Karpas-422 (cell line): ENCODE measurements around the gene RARRES2. TPM values are rescaled to one million over a fixed set of nuclear protein-coding genes. Genes with fewer than 3 reads are reported as not detected.
A peak's percentile ranks its signal among the peaks of the same experiment; 100 is the strongest.

Source experiments
- DNase-seq: peaks from one replicate; pipeline ENCODE4 v3.0.0-alpha.2; 2015
- H2AFZ ChIP-seq: fragments of 200-600 bp; sonication (generic); 2 replicates; pipeline ENCODE4 v1.6.1; 2014; ENCODE audit warnings: antibody characterized with exemption, low read length, mixed read lengths
- H3K27ac ChIP-seq: fragments of 200-600 bp; sonication (generic); 2 replicates; pipeline ENCODE4 v1.5.1; 2014; ENCODE audit warnings: mild to moderate bottlenecking, low read length, moderate library complexity
- H3K27me3 ChIP-seq: fragments of 200-600 bp; sonication (generic); 2 replicates; pipeline ENCODE4 v1.6.1; 2014; ENCODE audit warnings: low read length, mixed read lengths
- H3K36me3 ChIP-seq: fragments of 200-600 bp; sonication (generic); 2 replicates; pipeline ENCODE4 v1.6.1; 2014; ENCODE audit warnings: low read length, mixed read lengths; ENCODE audit not compliant: insufficient read depth
- H3K4me1 ChIP-seq: fragments of 200-600 bp; sonication (generic); 2 replicates; pipeline ENCODE4 v1.6.1; 2014; ENCODE audit warnings: mild to moderate bottlenecking, low read length, mixed read lengths
- H3K4me2 ChIP-seq: fragments of 200-600 bp; sonication (generic); 2 replicates; pipeline ENCODE4 v1.6.1; 2014; ENCODE audit warnings: low read length, low read depth, mild to moderate bottlenecking; ENCODE audit not compliant: poor library complexity, severe bottlenecking
- H3K4me3 ChIP-seq: fragments of 200-600 bp; sonication (generic); 2 replicates; pipeline ENCODE4 v1.5.1; 2014; ENCODE audit warnings: mild to moderate bottlenecking, antibody characterized with exemption, low read length, mixed read lengths
- H3K79me2 ChIP-seq: fragments of 200-600 bp; sonication (generic); 2 replicates; pipeline ENCODE4 v1.6.1; 2014; ENCODE audit warnings: mild to moderate bottlenecking, low read length, mixed read lengths
- H3K9ac ChIP-seq: fragments of 200-600 bp; sonication (generic); 2 replicates; pipeline ENCODE4 v1.6.0; 2014; ENCODE audit warnings: low read length
- H3K9me2 ChIP-seq: fragments of 200-600 bp; sonication (generic), shearing (Covaris generic); replicated peaks from 2 replicates; pipeline ENCODE4 v1.6.0; 2014; ENCODE audit warnings: mild to moderate bottlenecking, low read length, moderate library complexity; ENCODE audit not compliant: insufficient read depth
- H3K9me3 ChIP-seq: fragments of 300-700, 200-600 bp; sonication (generic); 2 replicates; pipeline ENCODE4 v1.6.1; 2014; ENCODE audit warnings: low read length, mixed read lengths
- H4K20me1 ChIP-seq: fragments of 200-600 bp; sonication (generic); 2 replicates; pipeline ENCODE4 v1.6.1; 2014; ENCODE audit warnings: mild to moderate bottlenecking, antibody characterized with exemption, low read length, low read depth; ENCODE audit not compliant: insufficient read depth
- total RNA-seq: library from RNA; depleted of rRNA; stranded (reverse); fragments of >200 nt; shearing (Covaris generic); gene quantifications from 2 replicates; pipeline ENCODE4 v1.2.3, GENCODE V29; 2014; ENCODE audit warnings: low replicate concordance

Gene RARRES2
- total RNA-seq, 1 experiment from 2014 or later = not detected

GRCh38 chr7:150384406-150385301, 43.2 kb upstream of the RARRES2 start:
- H2AFZ ChIP-seq = no peak overlapping the region
- no peaks in the 10 kb centered on the region for H3K36me3 ChIP-seq
- H4K20me1 ChIP-seq = 0 out of 2 replicates have a peak, but pooled peaks cover 6% of the 10 kb centered on the region
- no peak for DNase-seq
- H3K27ac ChIP-seq = no peak overlapping the region
- no peak overlapping the region for H3K4me3 ChIP-seq
- no peaks in the 10 kb centered on the region for H3K27me3 ChIP-seq
- no peak overlapping the region for H3K9ac ChIP-seq
- no peaks in the 10 kb centered on the region for H3K79me2 ChIP-seq
- H3K9me2 ChIP-seq = no peaks in the 10 kb centered on the region
- H3K4me2 ChIP-seq = no peak overlapping the region
- H3K4me1 ChIP-seq = peaks cover 27% of the 10 kb centered on the region
- H3K9me3 ChIP-seq = no peaks in the 10 kb centered on the region

GRCh38 chr7:150383710-150384397, 42.4 kb upstream of the RARRES2 start:
- Histone ChIP-seq H3K27ac (no peak overlapping the region), H2AFZ (no peak overlapping the region), H3K4me3 (no peak overlapping the region), H3K9me3 (no peaks in the 10 kb centered on the region), H3K9me2 (no peaks in the 10 kb centered on the region), H4K20me1 (0 out of 2 replicates have a peak, but pooled peaks cover 6% of the 10 kb centered on the region), H3K79me2 (no peaks in the 10 kb centered on the region), H3K9ac (no peak overlapping the region), H3K27me3 (no peaks in the 10 kb centered on the region), H3K4me2 (no peak overlapping the region), H3K36me3 (no peaks in the 10 kb centered on the region), H3K4me1 (peaks cover 27% of the 10 kb centered on the region)
- DNase-seq = no peak

GRCh38 chr7:150382844-150383225, 41.4 kb upstream of the RARRES2 start:
- Histone ChIP-seq H3K79me2 (no peaks in the 10 kb centered on the region), H3K27me3 (no peaks in the 10 kb centered on the region), H3K27ac (no peak overlapping the region), H3K9ac (peak overlapping the region; percentile 30; the same call in 1 of the 2 replicates), H3K4me3 (no peak overlapping the region), H2AFZ (no peak overlapping the region), H3K4me2 (peak overlapping the region; percentile 23), H3K4me1 (peaks cover 36% of the 10 kb centered on the region), H3K9me2 (no peaks in the 10 kb centered on the region), H4K20me1 (0 out of 2 replicates have a peak, but pooled peaks cover 6% of the 10 kb centered on the region), H3K36me3 (no peaks in the 10 kb centered on the region), H3K9me3 (no peaks in the 10 kb centered on the region)
- no peak for DNase-seq

- H3K4me1 ChIP-seq = peaks cover 42% of the 10 kb centered on the region
- no peaks in the 10 kb centered on the region for H3K9me2 ChIP-seq
- 0 out of 2 replicates have a peak, but pooled peaks cover 6% of the 10 kb centered on the region for H4K20me1 ChIP-seq
- no peaks in the 10 kb centered on the region for H3K36me3 ChIP-seq
- no peak overlapping the region for H2AFZ ChIP-seq
- H3K79me2 ChIP-seq = no peaks in the 10 kb centered on the region
- H3K27me3 ChIP-seq = no peaks in the 10 kb centered on the region
- no peak overlapping the region for H3K4me3 ChIP-seq
- peak overlapping the region; percentile 30; the same call in 1 of the 2 replicates for H3K9ac ChIP-seq
- H3K9me3 ChIP-seq = no peaks in the 10 kb centered on the region
- peak overlapping the region; percentile 23 for H3K4me2 ChIP-seq
- H3K27ac ChIP-seq = no peak overlapping the region
- no peak for DNase-seq
Observed at GRCh38 chr7:150382123-150382843, 40.9 kb upstream of the RARRES2 start.

GRCh38 chr7:150381785-150382122, 40.3 kb upstream of the RARRES2 start:
- H4K20me1 ChIP-seq = 0 out of 2 replicates have a peak, but pooled peaks cover 6% of the 10 kb centered on the region
- H3K9me3 ChIP-seq = no peaks in the 10 kb centered on the region
- no peak overlapping the region for H3K27ac ChIP-seq
- H3K79me2 ChIP-seq = no peaks in the 10 kb centered on the region
- H3K9me2 ChIP-seq = no peaks in the 10 kb centered on the region
- H3K36me3 ChIP-seq = no peaks in the 10 kb centered on the region
- no peaks in the 10 kb centered on the region for H3K27me3 ChIP-seq
- H3K4me2 ChIP-seq = no peak overlapping the region
- DNase-seq = no peak
- H3K4me3 ChIP-seq = no peak overlapping the region
- H2AFZ ChIP-seq = no peak overlapping the region
- H3K9ac ChIP-seq = no peak overlapping the region
- peaks cover 42% of the 10 kb centered on the region for H3K4me1 ChIP-seq

- H3K4me2 ChIP-seq = no peak overlapping the region
- H3K27me3 ChIP-seq = no peaks in the 10 kb centered on the region
- no peaks in the 10 kb centered on the region for H3K9me2 ChIP-seq
- no peak overlapping the region for H3K27ac ChIP-seq
- H3K4me3 ChIP-seq = no peak overlapping the region
- peaks cover 42% of the 10 kb centered on the region for H3K4me1 ChIP-seq
- no peaks in the 10 kb centered on the region for H3K79me2 ChIP-seq
- H3K9me3 ChIP-seq = no peaks in the 10 kb centered on the region
- H3K36me3 ChIP-seq = no peaks in the 10 kb centered on the region
- H3K9ac ChIP-seq = 0 out of 2 replicates have a peak overlapping the region, but pooled peaks have one; percentile 78
- H2AFZ ChIP-seq = no peak overlapping the region
- no peak for DNase-seq
- 0 out of 2 replicates have a peak, but pooled peaks cover 6% of the 10 kb centered on the region for H4K20me1 ChIP-seq
Observed at GRCh38 chr7:150381096-150381495, 39.7 kb upstream of the RARRES2 start.

GRCh38 chr7:150380463-150380862, 39.0 kb upstream of the RARRES2 start:
- peaks cover 42% of the 10 kb centered on the region for H3K4me1 ChIP-seq
- no peak overlapping the region for H3K27ac ChIP-seq
- DNase-seq = no peak
- no peak overlapping the region for H2AFZ ChIP-seq
- no peaks in the 10 kb centered on the region for H3K9me2 ChIP-seq
- no peaks in the 10 kb centered on the region for H3K27me3 ChIP-seq
- peak overlapping the region; percentile 78 for H3K9ac ChIP-seq
- no peaks in the 10 kb centered on the region for H3K79me2 ChIP-seq
- H4K20me1 ChIP-seq = 0 out of 2 replicates have a peak, but pooled peaks cover 6% of the 10 kb centered on the region
- H3K4me2 ChIP-seq = peak overlapping the region; percentile 81
- H3K4me3 ChIP-seq = peak overlapping the region; percentile 81
- no peaks in the 10 kb centered on the region for H3K36me3 ChIP-seq
- no peaks in the 10 kb centered on the region for H3K9me3 ChIP-seq
